ENCODE measurements around the gene NOTCH1. TPM values are rescaled to one million over a fixed set of nuclear protein-coding genes. Genes with fewer than 3 reads are reported as not detected.

Gene NOTCH1
- total RNA-seq, 4 donors from 2014 or later, result 71.0 to 160 (median 114) TPM

- Histone ChIP-seq H3K36me3 (no peaks in the 10 kb centered on the region), H3K27me3 (no peaks in the 10 kb centered on the region), H3K4me3 (no peak overlapping the region), H3K27ac (no peak overlapping the region), H3K9me3 (no peaks in the 10 kb centered on the region), H3K4me1 (peaks cover 15% of the 10 kb centered on the region)
- 49% methylated on average over 5 of the region's 5 CpGs for WGBS
- DNase-seq (ENCODE audit: low spot score in 2 of 2), result no peak
- TF ChIP-seq POLR2A (IDR thresholded peaks at IDR 0.05) (no peak), EP300 (IDR thresholded peaks at IDR 0.05) (no peak), CTCF (IDR thresholded peaks at IDR 0.05) (no peak), POLR2AphosphoS5 (IDR thresholded peaks at IDR 0.05) (no peak)
Measured at GRCh38 chr9:136558373-136558772, 12.5 kb upstream of the NOTCH1 start.

- Histone ChIP-seq H3K27ac (no peak overlapping the region), H3K27me3 (no peaks in the 10 kb centered on the region), H3K36me3 (no peaks in the 10 kb centered on the region), H3K4me3 (no peak overlapping the region), H3K9me3 (no peaks in the 10 kb centered on the region), H3K4me1 (peaks cover 24% of the 10 kb centered on the region)
- no peak for DNase-seq (ENCODE audit: low spot score in 2 of 2)
- 0% methylated on average over 1 of the region's 10 CpGs for WGBS
- TF ChIP-seq POLR2AphosphoS5 (IDR thresholded peaks at IDR 0.05), result no peak
- no peak for TF ChIP-seq CTCF (IDR thresholded peaks at IDR 0.05)
- no peak for TF ChIP-seq EP300 (IDR thresholded peaks at IDR 0.05)
- no peak for TF ChIP-seq POLR2A (IDR thresholded peaks at IDR 0.05)
Measured at GRCh38 chr9:136557036-136557435, 11.2 kb upstream of the NOTCH1 start.

- 86% methylated on average over 7 of the region's 18 CpGs for WGBS
- TF ChIP-seq POLR2AphosphoS5 (IDR thresholded peaks at IDR 0.05) (no peak), CTCF (IDR thresholded peaks at IDR 0.05) (no peak), EP300 (IDR thresholded peaks at IDR 0.05) (no peak)
- no peak for DNase-seq (ENCODE audit: low spot score in 2 of 2)
- H3K27ac ChIP-seq, result no peak overlapping the region
- no peaks in the 10 kb centered on the region for H3K9me3 ChIP-seq
- H3K4me3 ChIP-seq, result no peak overlapping the region
- H3K36me3 ChIP-seq, result no peaks in the 10 kb centered on the region
- H3K4me1 ChIP-seq, result peaks cover 33% of the 10 kb centered on the region
- H3K27me3 ChIP-seq, result no peaks in the 10 kb centered on the region
Measured at GRCh38 chr9:136556166-136556565, 10.3 kb upstream of the NOTCH1 start.

GRCh38 chr9:136554870-136555269 lies 9.0 kb upstream of the NOTCH1 start:
- no peak for DNase-seq (ENCODE audit: low spot score in 2 of 2)
- Histone ChIP-seq H3K9me3 (no peaks in the 10 kb centered on the region), H3K4me3 (no peak overlapping the region), H3K27ac (no peak overlapping the region), H3K27me3 (no peaks in the 10 kb centered on the region), H3K36me3 (no peaks in the 10 kb centered on the region), H3K4me1 (peaks cover 46% of the 10 kb centered on the region)
- 81% methylated on average over 19 of the region's 19 CpGs for WGBS
- TF ChIP-seq POLR2A (IDR thresholded peaks at IDR 0.05), result no peak
- TF ChIP-seq CTCF (IDR thresholded peaks at IDR 0.05), result no peak
- TF ChIP-seq POLR2AphosphoS5 (IDR thresholded peaks at IDR 0.05), result no peak
- TF ChIP-seq EP300 (IDR thresholded peaks at IDR 0.05), result no peak

- Histone ChIP-seq H3K27ac (no peak overlapping the region), H3K9me3 (no peaks in the 10 kb centered on the region), H3K27me3 (no peaks in the 10 kb centered on the region), H3K4me3 (no peak overlapping the region), H3K36me3 (no peaks in the 10 kb centered on the region), H3K4me1 (peaks cover 40% of the 10 kb centered on the region)
- 94% methylated on average over 14 of the region's 14 CpGs for WGBS
- no peak for TF ChIP-seq POLR2AphosphoS5 (IDR thresholded peaks at IDR 0.05)
- no peak for TF ChIP-seq POLR2A (IDR thresholded peaks at IDR 0.05)
- no peak for TF ChIP-seq EP300 (IDR thresholded peaks at IDR 0.05)
- no peak for TF ChIP-seq CTCF (IDR thresholded peaks at IDR 0.05)
- DNase-seq (ENCODE audit: low spot score in 2 of 2), result no peak
Measured at GRCh38 chr9:136553581-136553980, 7.7 kb upstream of the NOTCH1 start.
